Upper lobe of left lung (tissue), 4 donors: ENCODE results near the gene UNC79.
"Not testable (repeated sequence)": the region's sequence is repeated elsewhere in the genome, so short reads cannot be mapped to it uniquely, and the experiment has no call there.

Experiments used
- CTCF ChIP-seq, 6 experiments: fragments of 450-650 bp in 4 of 6; fragments of 200-600 bp in 2 of 6; sonication (generic) in 2 of 6; IDR thresholded peaks; one replicate each; pipeline ENCODE4 v1.5.1; 2016 to 2019; ENCODE audit warnings: antibody characterized with exemption in 6 of 6
- POLR2AphosphoS5 ChIP-seq, 2 donors: sonication (generic); formaldehyde crosslinking; IDR thresholded peaks; one replicate each; pipeline ENCODE4 v1.5.1; 2017; ENCODE audit warnings: antibody characterized with exemption in 2 of 2

GRCh38 chr14:93425136-93425535 lies 5.6 kb upstream of the UNC79 start:
- not testable (repeated sequence) for TF ChIP-seq CTCF, POLR2AphosphoS5 (IDR thresholded peaks at IDR 0.05)
